Esophagus muscularis mucosa (tissue), 4 donors: Measurements from ENCODE around the gene TRIM27.

ENCODE experiments used
- CTCF ChIP-seq, 3 experiments: fragments of 200-600 bp in 2 of 3; fragments of 450-650 bp in 1 of 3; sonication (generic) in 2 of 3; IDR thresholded peaks; one replicate each; pipeline ENCODE4 v1.5.1; 2017 to 2019; ENCODE audit warnings: antibody characterized with exemption in 3 of 3, mild to moderate bottlenecking in 2 of 3, moderate library complexity in 1 of 3
- EP300 ChIP-seq: sonication (generic); formaldehyde crosslinking; IDR thresholded peaks from one replicate; pipeline ENCODE4 v1.6.1; 2017; ENCODE audit warnings: antibody characterized with exemption
- POLR2A ChIP-seq: fragments of 450-650 bp; IDR thresholded peaks from one replicate; pipeline ENCODE4 v1.6.1; 2017; ENCODE audit warnings: antibody characterized with exemption, moderate library complexity, mild to moderate bottlenecking, low read depth
- POLR2AphosphoS5 ChIP-seq, 2 donors: sonication (generic); formaldehyde crosslinking; IDR thresholded peaks; one replicate each; pipeline ENCODE4 v1.6.1; 2017; ENCODE audit warnings: antibody characterized with exemption in 2 of 2

- no peak for TF ChIP-seq POLR2AphosphoS5 (IDR thresholded peaks at IDR 0.05)
- no peak for TF ChIP-seq CTCF (IDR thresholded peaks at IDR 0.05)
- no peak for TF ChIP-seq EP300
- no peak for TF ChIP-seq POLR2A
These were observed 8.8 kb downstream of the TRIM27 start for GRCh38 chr6:28914941-28915340.
